Transverse colon (tissue), 4 donors: Measurements from ENCODE around the gene ARHGAP6.
"Not testable (repeated sequence)": the region's sequence is repeated elsewhere in the genome, so short reads cannot be mapped to it uniquely, and the experiment has no call there.

ENCODE experiments used
- EP300 ChIP-seq: sonication (generic); formaldehyde crosslinking; IDR thresholded peaks from one replicate; pipeline ENCODE4 v1.6.1; 2017; ENCODE audit warnings: antibody characterized with exemption, low read depth
- POLR2A ChIP-seq: fragments of 450-650 bp; IDR thresholded peaks from one replicate; pipeline ENCODE4 v1.6.1; 2016; ENCODE audit warnings: antibody characterized with exemption, mild to moderate bottlenecking, moderate library complexity
- POLR2AphosphoS5 ChIP-seq, 3 donors: sonication (generic); formaldehyde crosslinking; IDR thresholded peaks; one replicate each; pipeline ENCODE4 v1.6.1; 2016; ENCODE audit warnings: antibody characterized with exemption in 3 of 3
- TF ChIP-seq, protein P1 (sequence below), 5 experiments: fragments of 200-600 bp in 3 of 5; fragments of 450-650 bp in 2 of 5; sonication (generic) in 3 of 5; IDR thresholded peaks; 1 replicate in 2 of 5; 2 replicates in 3 of 5; pipeline ENCODE4 v1.5.1; 2016 to 2017; ENCODE audit warnings: antibody characterized with exemption in 5 of 5, inconsistent platforms in 3 of 5, mild to moderate bottlenecking in 2 of 5, moderate library complexity in 1 of 5

DNA sequence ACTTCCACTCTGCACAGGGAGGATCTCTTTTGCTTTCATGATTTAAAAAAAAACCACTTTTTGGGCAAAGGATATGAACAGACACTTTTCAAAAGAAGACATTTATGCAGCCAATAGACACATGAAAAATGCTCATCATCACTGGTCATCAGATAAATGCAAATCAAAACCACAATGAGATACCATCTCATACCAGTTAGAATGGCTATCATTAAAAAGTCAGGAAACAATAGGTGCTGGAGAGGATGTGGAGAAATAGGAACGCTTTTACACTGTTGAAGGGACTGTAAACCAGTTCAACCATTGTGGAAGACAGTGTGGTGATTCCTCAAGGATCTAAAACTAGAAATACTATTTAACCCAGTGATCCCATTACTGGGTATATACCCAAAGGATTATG is 87.4 kb downstream of the ARHGAP6 start:
- TF ChIP-seq, protein P1, sequence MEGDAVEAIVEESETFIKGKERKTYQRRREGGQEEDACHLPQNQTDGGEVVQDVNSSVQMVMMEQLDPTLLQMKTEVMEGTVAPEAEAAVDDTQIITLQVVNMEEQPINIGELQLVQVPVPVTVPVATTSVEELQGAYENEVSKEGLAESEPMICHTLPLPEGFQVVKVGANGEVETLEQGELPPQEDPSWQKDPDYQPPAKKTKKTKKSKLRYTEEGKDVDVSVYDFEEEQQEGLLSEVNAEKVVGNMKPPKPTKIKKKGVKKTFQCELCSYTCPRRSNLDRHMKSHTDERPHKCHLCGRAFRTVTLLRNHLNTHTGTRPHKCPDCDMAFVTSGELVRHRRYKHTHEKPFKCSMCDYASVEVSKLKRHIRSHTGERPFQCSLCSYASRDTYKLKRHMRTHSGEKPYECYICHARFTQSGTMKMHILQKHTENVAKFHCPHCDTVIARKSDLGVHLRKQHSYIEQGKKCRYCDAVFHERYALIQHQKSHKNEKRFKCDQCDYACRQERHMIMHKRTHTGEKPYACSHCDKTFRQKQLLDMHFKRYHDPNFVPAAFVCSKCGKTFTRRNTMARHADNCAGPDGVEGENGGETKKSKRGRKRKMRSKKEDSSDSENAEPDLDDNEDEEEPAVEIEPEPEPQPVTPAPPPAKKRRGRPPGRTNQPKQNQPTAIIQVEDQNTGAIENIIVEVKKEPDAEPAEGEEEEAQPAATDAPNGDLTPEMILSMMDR (IDR thresholded peaks at IDR 0.05) = not testable (repeated sequence)
- not testable (repeated sequence) for TF ChIP-seq POLR2A; POLR2AphosphoS5 (IDR thresholded peaks at IDR 0.05); EP300
